AG08396 (cell line): ENCODE results near the gene TFF2.

ENCODE experiments used
- DNase-seq: peaks from one replicate; pipeline ENCODE4 v3.0.0; 2012; ENCODE audit warnings: low spot score, mixed read lengths

Gene TFF2

DNA sequence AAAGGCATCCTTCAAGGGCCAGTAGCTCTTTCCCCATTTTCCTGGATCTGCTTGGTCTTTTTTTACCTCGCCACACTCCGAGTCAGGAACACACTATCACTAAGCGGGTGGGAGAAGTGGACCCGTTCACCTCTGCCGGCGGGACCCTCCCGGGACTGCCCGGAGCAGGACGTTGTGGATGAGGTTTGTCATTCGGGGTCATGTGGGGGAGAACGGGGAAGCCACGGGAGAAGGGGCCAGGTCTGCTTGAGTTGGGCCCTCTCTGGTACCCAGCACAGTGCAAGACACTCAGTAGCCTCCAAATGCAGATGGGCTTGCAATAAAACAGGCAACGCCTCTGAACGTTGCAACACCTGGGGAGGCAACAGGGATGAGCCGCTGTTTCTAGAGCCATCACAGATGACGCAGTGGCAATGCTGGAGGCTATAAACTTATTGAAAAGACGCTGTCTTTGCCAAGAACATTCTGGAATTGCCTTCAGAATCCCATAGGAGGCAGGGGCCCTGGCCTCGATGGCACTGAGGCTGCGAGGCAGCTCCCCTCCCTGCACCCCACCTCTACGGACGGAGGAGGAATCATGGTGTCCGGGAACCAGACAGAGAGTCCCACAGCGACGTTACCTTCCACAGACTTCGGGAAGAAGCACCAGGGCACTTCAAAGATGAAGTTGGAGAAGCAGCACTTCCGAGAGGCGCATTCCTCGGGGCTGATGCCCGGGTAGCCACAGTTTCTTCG is 3.8 kb downstream of the TFF2 start:
- DNase-seq = no peak

- DNase-seq = no peak
Observed at GRCh38 chr21:42346441-42346840, 4.4 kb downstream of the TFF2 start.

DNA sequence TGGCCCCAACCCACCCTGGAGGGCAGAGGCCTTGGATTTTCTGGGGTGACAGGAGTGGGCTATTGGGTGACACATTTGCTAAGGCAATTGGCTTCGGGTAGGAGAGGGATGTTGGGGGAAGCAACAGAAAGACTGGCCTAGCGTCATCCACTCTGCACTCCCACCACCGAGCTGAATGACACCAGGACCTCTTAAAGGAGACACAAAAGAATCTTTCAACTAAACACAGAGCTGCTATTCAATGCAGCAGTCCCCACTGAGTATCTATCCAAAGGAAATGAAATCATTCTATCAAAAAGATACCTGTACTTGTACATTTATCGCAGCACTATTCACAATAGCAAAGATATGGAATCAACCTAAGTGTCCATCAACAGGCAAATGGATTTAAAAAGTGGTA is 6.2 kb downstream of the TFF2 start:
- no peak for DNase-seq

- no peak for DNase-seq
Observed at GRCh38 chr21:42343963-42344510, 6.8 kb downstream of the TFF2 start.

DNA sequence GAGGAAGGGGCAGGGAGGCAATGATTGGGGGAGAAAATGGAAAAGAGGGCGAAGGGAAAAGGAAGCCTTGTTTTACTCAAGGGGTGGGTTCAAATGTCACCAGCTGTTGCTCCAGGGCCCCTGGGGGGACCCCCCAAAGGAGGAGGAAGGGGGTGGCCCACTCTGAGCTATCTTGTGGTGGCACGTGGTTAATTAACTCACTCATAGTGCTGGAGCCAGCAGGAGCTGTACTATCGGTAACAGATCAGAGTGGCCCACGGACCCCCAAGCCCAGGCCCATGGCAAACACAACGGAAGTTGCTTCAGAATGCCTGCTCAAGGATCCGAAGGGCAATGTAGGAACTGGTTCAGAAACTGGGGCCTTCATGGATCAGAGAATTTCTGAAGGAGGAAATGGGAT is 7.2 kb downstream of the TFF2 start:
- no peak for DNase-seq

DNA sequence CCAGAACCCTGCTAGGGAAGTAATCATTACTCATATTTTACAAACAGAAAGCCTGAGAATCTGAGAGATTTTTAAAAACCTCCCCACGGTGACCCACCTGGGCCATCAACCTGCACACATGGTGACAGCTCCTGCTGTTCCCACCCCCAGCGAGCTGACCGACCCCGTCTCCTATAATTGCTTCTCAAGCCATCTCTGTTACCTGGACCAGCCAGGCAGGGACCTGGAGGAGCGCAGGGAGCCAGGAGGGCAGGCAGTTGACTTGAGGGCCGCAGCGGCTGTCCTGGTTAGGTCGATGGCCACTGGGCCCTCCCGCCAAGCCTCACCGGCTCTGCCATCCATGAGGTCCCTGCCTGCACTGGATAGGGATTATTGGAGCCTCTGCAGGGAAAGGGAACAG is 7.7 kb downstream of the TFF2 start:
- DNase-seq = no peak

- no peak for DNase-seq
Observed at GRCh38 chr21:42341776-42342542, 8.8 kb downstream of the TFF2 start.

DNA sequence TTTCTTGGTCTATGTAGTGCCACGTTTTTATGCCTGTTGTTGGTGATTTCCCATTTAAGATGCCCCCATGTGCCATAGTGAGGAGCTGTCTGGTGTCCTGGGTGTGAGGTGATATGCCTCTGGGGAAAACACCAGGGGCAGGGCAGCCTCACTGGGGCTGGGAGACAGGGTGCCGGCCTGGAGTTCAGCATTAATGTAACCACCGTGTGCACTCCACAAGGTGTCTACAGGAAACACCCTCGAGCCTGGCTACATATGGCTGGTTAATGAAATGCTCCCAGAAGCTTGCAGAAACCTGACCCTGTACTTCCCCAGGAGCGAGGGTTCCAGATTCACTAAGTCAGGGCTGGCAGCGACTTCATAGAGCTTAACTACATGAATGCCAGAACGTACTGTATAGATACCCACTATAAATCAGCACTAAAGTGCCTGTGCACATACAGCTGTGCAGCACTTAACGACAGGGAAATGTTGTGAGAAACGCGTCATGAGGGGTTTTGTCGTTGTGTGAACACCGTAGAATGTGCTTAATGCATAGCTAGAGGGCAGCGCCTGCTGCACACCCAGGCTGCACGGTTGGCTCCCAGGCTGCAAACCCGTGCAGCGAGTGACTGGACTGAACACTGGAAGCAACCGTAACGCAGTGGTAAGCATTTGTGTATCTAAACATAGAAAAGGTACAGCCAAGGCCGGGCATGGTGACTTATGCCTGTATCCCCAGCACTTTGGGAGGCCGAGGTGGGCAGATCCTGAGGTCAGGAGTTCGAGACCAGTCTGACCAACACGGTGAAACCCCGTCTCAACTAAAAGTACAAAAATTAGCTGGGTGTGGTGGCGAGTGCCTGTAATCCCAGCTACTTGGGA is 10.4 kb downstream of the TFF2 start:
- no peak for DNase-seq

DNA sequence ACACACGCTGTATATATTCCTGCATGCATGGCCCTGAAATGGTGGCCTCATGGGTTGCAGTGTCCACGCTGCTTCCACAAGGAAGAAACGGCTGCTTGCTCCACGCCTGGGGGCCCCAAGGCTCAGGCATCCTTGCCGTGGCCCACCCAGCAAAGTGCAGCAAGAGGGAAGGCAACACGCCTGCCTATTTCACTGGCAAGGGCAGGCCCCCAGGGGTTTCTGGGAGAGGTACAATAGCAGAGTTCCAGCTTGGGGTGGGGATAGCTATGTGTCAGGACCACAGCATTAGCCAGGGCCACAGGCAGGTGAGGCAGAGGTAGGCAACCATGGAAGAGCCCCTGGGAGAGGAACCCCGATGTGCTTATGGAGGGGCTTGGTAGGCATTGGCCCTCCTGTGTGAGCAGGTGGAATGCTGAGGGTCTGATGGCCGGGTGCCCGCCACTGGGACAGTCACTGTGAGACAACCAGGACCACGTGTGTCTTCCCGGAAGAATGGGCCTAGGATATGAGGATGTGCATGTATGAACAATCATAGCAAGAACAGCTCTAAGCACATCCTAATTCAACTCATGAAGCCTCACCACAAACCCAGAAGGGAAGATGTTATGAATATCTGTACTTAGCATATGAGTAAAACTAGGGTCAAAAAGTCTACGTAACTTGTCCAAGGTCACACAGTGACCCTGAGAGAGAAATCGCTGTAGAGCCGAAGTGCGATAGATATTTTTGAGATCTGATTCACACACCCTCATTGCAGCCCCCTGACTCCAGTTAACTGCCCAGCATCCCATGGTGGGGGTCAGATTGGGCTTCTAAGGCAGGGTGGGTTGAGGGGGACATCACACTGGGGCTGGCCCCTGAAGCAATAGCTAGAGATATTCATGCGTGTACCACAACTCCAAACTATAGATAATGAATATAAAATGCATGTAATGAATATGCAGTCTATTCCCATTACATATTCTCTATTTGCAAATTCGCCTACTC is 11.8 kb downstream of the TFF2 start:
- no peak for DNase-seq

DNA sequence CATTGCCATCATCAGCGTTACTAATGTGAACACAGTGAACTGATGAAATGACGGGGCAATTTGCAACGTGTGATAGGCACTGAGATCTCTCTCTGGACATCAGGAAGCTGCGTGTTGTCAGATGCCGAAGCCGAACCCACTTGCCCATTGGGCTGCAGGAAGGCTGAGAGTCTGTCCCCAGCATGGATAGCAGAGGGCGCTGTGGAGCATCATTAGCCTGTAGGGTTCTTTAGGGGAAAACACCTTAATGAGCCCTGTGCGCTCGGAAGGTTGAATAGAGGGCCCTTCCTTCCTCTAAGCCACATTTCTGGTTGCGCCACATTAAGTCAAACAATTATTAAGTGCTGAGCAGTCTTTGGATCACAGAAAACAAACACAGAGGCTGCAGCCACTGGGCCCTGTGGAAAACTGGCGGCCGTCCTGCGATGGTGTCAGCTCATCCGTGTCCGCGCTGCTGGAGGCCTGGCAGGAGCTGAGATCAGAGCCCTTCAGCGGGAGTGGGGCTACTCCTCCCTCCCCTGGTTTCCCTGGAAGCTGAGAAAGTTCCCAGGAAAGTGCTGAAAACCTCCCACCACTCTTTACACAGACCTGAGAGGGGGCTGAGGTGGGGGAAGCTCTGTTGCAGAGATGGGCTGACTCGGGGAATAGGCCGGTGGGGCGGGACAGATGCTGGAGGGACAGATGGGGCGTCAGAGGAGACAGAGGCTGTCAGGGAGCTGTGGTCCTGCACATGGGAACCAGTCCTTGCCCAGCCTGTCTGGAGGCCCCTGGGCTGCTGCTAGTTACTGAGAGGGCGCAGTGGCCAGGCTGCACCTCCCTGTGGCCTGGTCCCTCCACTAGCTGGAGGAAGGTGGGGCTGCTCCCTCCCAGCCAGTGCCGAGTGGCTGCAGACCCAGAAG is 12.7 kb downstream of the TFF2 start:
- DNase-seq = peak; percentile 28

GRCh38 chr21:42337276-42337675 is 13.5 kb downstream of the TFF2 start:
- DNase-seq = no peak

GRCh38 chr21:42336054-42336453 is 14.7 kb downstream of the TFF2 start:
- no peak for DNase-seq

DNA sequence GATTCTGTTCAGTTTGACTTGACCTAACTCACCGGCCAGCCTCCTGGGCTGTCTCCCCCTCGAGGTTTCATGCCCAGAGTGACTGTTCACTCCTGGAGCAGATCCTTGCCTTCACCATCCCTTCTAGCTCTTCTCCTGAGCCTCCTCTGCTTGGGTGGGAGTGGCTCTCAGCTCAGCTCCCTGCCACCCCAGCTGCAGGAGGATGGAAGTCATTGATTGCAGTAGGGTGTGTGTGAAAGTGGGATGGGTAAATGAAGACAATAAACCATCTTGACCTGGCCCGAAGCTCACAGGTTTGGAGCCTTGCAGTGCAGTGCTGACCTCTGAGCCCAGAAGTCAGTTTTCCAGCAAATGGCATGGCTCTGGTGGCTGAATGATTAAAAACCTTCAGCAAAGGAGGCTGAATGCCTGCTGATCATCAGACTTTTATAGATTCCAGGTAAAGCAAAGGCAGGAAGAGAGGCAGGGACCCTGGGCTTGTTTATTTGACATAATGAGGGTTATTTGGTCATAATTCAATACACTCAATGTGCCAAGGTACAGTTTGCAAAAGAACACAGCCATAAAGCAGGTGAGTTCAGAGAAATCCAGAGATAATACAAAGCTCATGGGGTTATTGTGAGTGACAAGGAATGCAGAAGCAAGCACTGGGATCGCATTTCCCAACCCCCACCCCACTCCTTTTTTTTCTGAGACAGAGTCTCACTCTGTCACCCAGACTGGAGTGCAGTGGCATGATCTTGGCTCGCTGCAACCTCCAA is 18.1 kb downstream of the TFF2 start:
- no peak for DNase-seq

DNA sequence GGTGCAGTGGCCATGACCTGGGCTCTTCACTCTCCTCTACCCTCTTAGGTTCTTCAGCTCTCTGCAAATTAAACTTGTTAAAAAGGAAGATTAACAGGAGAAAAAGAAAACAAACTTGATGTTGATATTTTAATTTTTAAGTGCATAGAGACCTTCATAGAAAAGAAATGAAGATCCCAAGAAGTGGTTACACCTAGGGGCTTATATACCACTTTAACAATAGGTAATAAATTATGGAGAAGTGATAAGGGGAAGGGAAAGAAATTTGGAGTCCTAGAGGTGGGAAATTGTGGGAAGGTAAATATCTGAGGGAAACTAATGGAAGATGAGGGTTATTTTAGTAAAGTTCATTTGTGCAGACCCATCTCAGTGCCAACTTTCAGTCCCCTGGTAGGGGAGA is 19.1 kb downstream of the TFF2 start:
- DNase-seq = no peak

GRCh38 chr21:42330380-42331371 is 20.1 kb downstream of the TFF2 start:
- no peak for DNase-seq

- DNase-seq = no peak
Observed at GRCh38 chr21:42324896-42325295, 25.9 kb downstream of the TFF2 start.

DNA sequence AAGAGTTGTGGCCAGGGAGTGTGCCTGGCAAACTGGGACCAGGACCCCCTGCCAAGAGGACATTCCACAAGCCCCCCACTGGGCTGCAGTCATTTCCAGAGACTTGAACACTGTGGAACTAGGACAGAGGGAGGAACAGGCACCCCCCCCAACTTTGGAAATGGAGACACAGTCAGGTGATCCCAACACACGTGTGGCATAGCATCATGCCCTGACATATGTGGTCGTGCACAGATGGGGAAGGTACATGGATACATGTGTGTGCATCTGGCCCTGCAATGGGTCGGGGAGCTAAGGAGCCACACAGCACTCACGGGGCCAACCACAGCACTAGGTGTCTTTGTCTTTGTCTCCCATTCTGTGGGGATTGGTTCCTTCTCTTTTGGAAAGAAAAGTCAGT is 28.9 kb downstream of the TFF2 start:
- DNase-seq = no peak

DNA sequence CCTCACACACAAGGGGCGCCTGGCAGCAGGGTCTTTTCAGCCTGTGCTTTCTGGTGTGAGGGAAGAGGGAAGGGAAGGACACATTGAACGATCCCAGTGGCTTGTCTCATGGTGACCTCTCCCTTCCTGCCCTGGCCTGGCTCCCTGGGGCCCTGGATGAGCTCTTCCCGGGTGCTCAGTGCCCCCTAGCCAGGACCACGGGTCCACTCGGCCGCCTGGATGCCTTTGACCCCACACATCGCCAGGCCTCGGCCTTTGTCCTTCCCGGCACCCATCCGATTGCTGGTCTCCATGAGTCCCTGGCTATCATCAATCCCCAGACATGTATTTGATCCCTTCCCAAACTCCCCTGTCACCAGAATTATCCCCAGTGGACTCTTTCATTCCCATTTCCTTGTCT is 29.6 kb downstream of the TFF2 start:
- no peak for DNase-seq
